Activated CD4-positive, alpha-beta T cell treated with anti-CD3 and anti-CD28 coated beads, Interleukin-2, amount 10 ng/mL, durations not matched to agents 24 days and 14 days (primary cell): Measurements from ENCODE around the gene TRRAP. TPM values are rescaled to one million over a fixed set of nuclear protein-coding genes. Genes with fewer than 3 reads are reported as not detected.
"Not testable (repeated sequence)": the region's sequence is repeated elsewhere in the genome, so short reads cannot be mapped to it uniquely, and the experiment has no call there.

Source experiments
- DNase-seq: peaks from one replicate; pipeline ENCODE4 v3.0.0; 2022
- H3K27ac Mint-ChIP-seq: one replicate; pipeline ENCODE4 v1.8.0; 2022; ENCODE audit warnings: mild to moderate bottlenecking, mixed read lengths
- H3K27me3 Mint-ChIP-seq: one replicate; pipeline ENCODE4 v1.8.0; 2022; ENCODE audit warnings: mixed read lengths
- H3K36me3 Mint-ChIP-seq: one replicate; pipeline ENCODE4 v1.8.0; 2022; ENCODE audit warnings: low read depth, mild to moderate bottlenecking, mixed read lengths
- H3K4me1 Mint-ChIP-seq: one replicate; pipeline ENCODE4 v1.8.0; 2021; ENCODE audit warnings: mixed read lengths
- H3K4me3 Mint-ChIP-seq: one replicate; pipeline ENCODE4 v1.8.0; 2022; ENCODE audit warnings: mild to moderate bottlenecking, moderate library complexity, mixed read lengths
- H3K9me3 Mint-ChIP-seq: one replicate; pipeline ENCODE4 v1.8.0; 2021; ENCODE audit warnings: mixed read lengths
- intact Hi-C: fragments of 100-400 bp; cut with micrococcal nuclease; formaldehyde crosslinking; loops from one replicate; pipeline ENCODE4 v1.15.1; 2023
- total RNA-seq: library from RNA; stranded (reverse); gene quantifications from 2 replicates; pipeline ENCODE4 v1.2.3, GENCODE V29; 2022

Gene TRRAP
- total RNA-seq: 62.7 and 65.1 TPM in 2 replicates

DNA sequence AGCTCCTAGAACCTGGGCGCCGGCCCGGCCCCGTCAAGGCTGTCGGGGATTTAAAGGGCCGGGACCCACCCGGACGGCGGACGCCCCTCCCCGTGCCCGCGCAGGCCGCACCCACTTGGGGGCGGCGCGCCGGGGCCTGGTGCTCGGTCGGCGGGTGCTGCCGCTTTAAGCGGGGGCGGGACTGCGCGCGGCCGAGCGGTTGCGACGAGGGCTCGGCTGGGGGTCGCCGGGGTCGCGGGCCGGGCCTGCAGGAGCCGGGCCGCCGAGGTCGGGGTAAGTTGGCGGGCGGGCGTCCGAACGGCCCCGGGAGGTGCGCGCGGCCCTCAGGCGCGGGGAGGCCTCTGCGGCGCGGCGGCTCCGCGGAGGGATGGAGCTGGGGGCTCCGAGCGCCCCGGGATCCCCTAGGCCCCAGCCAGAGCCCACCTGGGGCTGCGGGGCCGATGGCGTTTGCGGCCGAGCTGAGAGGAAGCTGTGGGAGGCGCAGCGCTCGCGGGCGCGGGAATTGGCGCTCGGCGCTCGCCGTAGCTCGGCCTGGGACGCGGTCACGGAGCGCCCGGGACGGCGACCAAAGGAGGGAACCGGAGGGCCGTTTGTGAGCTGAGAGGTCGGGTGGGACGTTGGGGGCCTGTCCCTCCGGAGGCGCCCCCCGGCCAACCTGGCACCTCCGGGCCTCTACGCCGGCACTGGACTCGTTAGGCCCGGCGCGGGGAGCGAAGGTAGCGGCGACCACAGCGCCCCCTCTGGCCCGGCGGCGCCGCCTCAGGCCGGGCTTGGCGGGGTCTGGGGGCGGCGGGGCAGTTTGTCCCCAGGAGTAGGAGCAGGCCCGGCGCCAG, at the start of gene TRRAP:
Gene TRRAP, plus strand, starts transcription at position 168 of the 833 bp plus-strand sequence. CDS start 2,619 bp downstream, outside the sequence.
- peaks cover 24% of the 10 kb centered on the region for H3K4me1 Mint-ChIP-seq
- intact Hi-C loops: loop anchor here (2.0 to 5.0 kb wide), 3 partner anchors 264 to 596 kb away; partner anchors contain the start of genes ARPC1A and BRI3
- H3K4me3 Mint-ChIP-seq: peak within 1 kb of the TSS; percentile 93
- peak; percentile 92 for DNase-seq
- H3K27ac Mint-ChIP-seq: peak within 1 kb of the TSS; percentile 94
- H3K9me3 Mint-ChIP-seq: no peaks in the 10 kb centered on the region
- H3K36me3 Mint-ChIP-seq: peaks cover 24% of the 10 kb centered on the region
- H3K27me3 Mint-ChIP-seq: peaks cover 6% of the 10 kb centered on the region

- H3K27ac Mint-ChIP-seq: no peak overlapping the region
- intact Hi-C loops: no loop called here
- DNase-seq: no peak
- no peaks in the 10 kb centered on the region for H3K27me3 Mint-ChIP-seq
- no peaks in the 10 kb centered on the region for H3K4me1 Mint-ChIP-seq
- H3K36me3 Mint-ChIP-seq: no peaks in the 10 kb centered on the region
- H3K4me3 Mint-ChIP-seq: no peak overlapping the region
- H3K9me3 Mint-ChIP-seq: no peaks in the 10 kb centered on the region
Observed at GRCh38 chr7:98830972-98831548, 47.3 kb upstream of the TRRAP start.

GRCh38 chr7:98831641-98832221, 46.6 kb upstream of the TRRAP start:
- no peak overlapping the region for H3K4me3 Mint-ChIP-seq
- intact Hi-C loops: no loop called here
- H3K27me3 Mint-ChIP-seq: no peaks in the 10 kb centered on the region
- H3K36me3 Mint-ChIP-seq: no peaks in the 10 kb centered on the region
- no peak overlapping the region for H3K27ac Mint-ChIP-seq
- H3K4me1 Mint-ChIP-seq: no peaks in the 10 kb centered on the region
- DNase-seq: peak; percentile 76
- H3K9me3 Mint-ChIP-seq: no peaks in the 10 kb centered on the region

DNA sequence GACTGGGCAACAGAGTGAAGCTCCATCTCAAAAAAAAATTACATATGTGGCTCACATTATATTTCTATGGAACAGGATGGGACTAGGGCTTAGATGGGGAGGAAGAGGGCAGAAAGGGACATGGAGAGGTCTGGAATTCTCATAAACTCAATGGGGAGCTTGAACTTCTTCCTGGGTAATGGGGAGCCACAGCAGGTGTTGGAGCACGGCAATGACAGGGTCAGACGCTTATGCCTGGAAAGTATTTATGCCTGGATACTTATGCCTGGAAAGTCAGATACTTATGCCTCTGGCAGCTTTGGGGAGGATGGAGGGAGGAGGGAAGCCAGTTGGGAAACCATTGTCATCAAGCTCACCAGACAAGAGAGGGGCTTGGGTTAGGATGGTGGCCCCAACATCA, 45.3 kb upstream of the TRRAP start:
- intact Hi-C loops: no loop called here
- Mint-ChIP-seq H3K4me1 (peaks cover 2% of the 10 kb centered on the region), H3K36me3 (no peaks in the 10 kb centered on the region), H3K4me3 (no peak overlapping the region), H3K27ac (no peak overlapping the region), H3K27me3 (no peaks in the 10 kb centered on the region), H3K9me3 (no peaks in the 10 kb centered on the region)
- no peak for DNase-seq

DNA sequence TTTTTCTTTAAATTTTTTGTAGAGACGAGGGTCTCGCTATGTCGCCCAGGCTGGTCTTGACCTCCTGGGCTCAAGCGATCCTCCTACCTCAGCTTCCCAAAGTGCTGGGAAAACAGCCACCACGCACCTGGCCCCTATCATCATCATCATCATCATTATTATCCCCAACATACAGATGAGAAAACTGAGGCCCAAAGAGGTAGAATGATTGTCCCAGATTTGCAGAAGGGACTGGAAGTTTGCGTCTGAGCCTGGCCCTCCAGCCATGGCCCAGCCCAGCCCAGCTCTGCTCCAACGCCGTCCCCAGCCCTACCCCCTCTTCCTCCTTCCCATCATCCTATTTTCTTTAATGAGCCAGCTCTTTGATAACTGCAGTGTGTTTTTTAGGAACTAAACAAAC, 43.4 kb upstream of the TRRAP start:
- Mint-ChIP-seq H3K36me3 (no peaks in the 10 kb centered on the region), H3K27ac (no peak overlapping the region), H3K4me3 (no peak overlapping the region), H3K27me3 (no peaks in the 10 kb centered on the region), H3K4me1 (peaks cover 2% of the 10 kb centered on the region), H3K9me3 (no peaks in the 10 kb centered on the region)
- no peak for DNase-seq
- intact Hi-C loops: no loop called here

DNA sequence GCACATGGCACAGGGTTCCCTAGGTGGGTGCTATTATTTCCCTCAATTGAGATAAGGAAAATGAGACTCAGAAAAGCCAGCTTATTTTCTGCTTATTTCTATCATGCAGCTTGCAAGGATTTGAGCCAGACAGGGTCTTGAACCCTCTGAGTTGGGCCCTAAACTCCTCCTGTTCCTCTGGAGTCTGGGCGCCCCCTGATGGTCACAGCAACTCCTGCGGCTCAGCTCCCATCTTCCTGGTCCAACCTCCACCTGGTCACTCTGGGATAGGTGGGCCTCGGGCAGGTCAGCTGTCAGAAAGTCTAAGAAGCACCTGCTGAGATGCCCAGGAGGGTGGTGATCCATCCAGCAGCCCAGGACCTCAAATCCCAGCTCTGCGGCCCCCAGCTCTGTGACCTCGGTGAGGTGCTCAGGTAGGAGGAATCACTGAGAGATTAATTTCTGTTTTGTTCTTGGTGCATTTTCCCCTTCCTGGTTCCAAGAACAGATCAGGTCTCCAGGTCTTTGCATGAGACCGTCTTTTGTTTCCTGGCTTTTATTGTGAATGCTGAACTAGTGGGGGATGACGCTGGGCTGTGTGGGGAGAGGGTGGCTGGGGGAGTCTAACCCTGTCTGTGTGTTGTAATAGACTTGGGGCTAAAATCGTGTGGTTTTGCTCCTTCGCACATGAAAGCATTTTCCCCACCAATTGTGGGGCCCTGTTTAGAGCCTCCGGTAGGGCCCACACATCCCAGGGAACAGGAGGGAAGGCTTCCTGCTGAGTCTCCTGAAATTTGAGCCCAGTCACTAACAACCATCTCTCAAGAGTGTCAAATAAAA, 41.3 kb upstream of the TRRAP start:
- H3K4me3 Mint-ChIP-seq: no peak overlapping the region
- no peaks in the 10 kb centered on the region for H3K27me3 Mint-ChIP-seq
- no peaks in the 10 kb centered on the region for H3K36me3 Mint-ChIP-seq
- no peaks in the 10 kb centered on the region for H3K9me3 Mint-ChIP-seq
- H3K4me1 Mint-ChIP-seq: peaks cover 2% of the 10 kb centered on the region
- peak; percentile 67 for DNase-seq
- H3K27ac Mint-ChIP-seq: no peak overlapping the region
- intact Hi-C loops: no loop called here

GRCh38 chr7:98837630-98837972, 40.7 kb upstream of the TRRAP start:
- Mint-ChIP-seq H3K4me3 (no peak overlapping the region), H3K27me3 (no peaks in the 10 kb centered on the region), H3K9me3 (no peaks in the 10 kb centered on the region), H3K4me1 (peaks cover 2% of the 10 kb centered on the region), H3K27ac (no peak overlapping the region), H3K36me3 (no peaks in the 10 kb centered on the region)
- no peak for DNase-seq
- intact Hi-C loops: no loop called here

GRCh38 chr7:98840096-98840495, 38.2 kb upstream of the TRRAP start:
- Mint-ChIP-seq H3K27me3 (no peaks in the 10 kb centered on the region), H3K4me3 (no peak overlapping the region), H3K27ac (no peak overlapping the region), H3K36me3 (no peaks in the 10 kb centered on the region), H3K4me1 (peaks cover 2% of the 10 kb centered on the region), H3K9me3 (no peaks in the 10 kb centered on the region)
- no peak for DNase-seq
- intact Hi-C loops: loop anchor here (10.0 kb wide), 1 partner anchor 95 kb away; no protein-coding TSS in a partner anchor

- Mint-ChIP-seq H3K27me3 (no peaks in the 10 kb centered on the region), H3K4me3 (no peak overlapping the region), H3K27ac (no peak overlapping the region), H3K36me3 (no peaks in the 10 kb centered on the region), H3K4me1 (peaks cover 2% of the 10 kb centered on the region), H3K9me3 (no peaks in the 10 kb centered on the region)
- no peak for DNase-seq
- intact Hi-C loops: loop anchor here (1.0 to 10.0 kb wide), 2 partner anchors 96 to 407 kb away; no protein-coding TSS in a partner anchor
Observed at GRCh38 chr7:98840722-98841121, 37.6 kb upstream of the TRRAP start.

GRCh38 chr7:98841179-98841997, 36.9 kb upstream of the TRRAP start:
- intact Hi-C loops: loop anchor here (1.0 to 10.0 kb wide), 2 partner anchors 97 to 408 kb away; no protein-coding TSS in a partner anchor
- peaks cover 2% of the 10 kb centered on the region for H3K4me1 Mint-ChIP-seq
- H3K9me3 Mint-ChIP-seq: no peaks in the 10 kb centered on the region
- no peaks in the 10 kb centered on the region for H3K27me3 Mint-ChIP-seq
- no peak overlapping the region for H3K4me3 Mint-ChIP-seq
- H3K27ac Mint-ChIP-seq: no peak overlapping the region
- no peaks in the 10 kb centered on the region for H3K36me3 Mint-ChIP-seq
- DNase-seq: peak; percentile 90

- DNase-seq, H3K36me3 Mint-ChIP-seq, H3K27me3 Mint-ChIP-seq, H3K9me3 Mint-ChIP-seq, H3K4me3 Mint-ChIP-seq, H3K4me1 Mint-ChIP-seq, H3K27ac Mint-ChIP-seq: not testable (repeated sequence)
- intact Hi-C loops: loop anchor here (10.0 kb wide), 1 partner anchor 98 kb away; no protein-coding TSS in a partner anchor
Observed at GRCh38 chr7:98842552-98842951, 35.8 kb upstream of the TRRAP start.

DNA sequence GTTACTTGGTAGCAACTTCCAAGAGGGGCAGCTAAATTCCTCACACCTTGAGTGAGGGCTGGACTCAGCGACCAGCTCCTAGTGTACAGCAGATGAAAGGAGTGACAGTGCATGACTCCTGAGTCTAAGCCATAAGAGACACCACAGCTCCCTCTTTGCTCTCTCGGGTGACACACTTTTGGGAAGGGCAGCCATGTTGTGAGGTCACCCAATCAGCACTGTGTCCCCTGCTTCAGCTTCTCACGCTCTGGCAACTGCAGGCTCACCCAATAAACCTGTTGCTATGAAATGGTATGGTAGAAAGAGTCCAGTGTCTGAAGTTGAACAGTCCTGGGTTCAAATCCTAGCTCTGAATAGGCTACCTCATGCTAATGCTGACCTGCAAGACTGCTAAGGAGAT, 29.4 kb upstream of the TRRAP start:
- intact Hi-C loops: loop anchor here (10.0 kb wide), 1 partner anchor 104 kb away; no protein-coding TSS in a partner anchor
- no peak for DNase-seq
- H3K4me3 Mint-ChIP-seq: no peak overlapping the region
- no peaks in the 10 kb centered on the region for H3K4me1 Mint-ChIP-seq
- no peaks in the 10 kb centered on the region for H3K36me3 Mint-ChIP-seq
- no peak overlapping the region for H3K27ac Mint-ChIP-seq
- peaks cover 5% of the 10 kb centered on the region for H3K9me3 Mint-ChIP-seq
- peaks cover 2% of the 10 kb centered on the region for H3K27me3 Mint-ChIP-seq

GRCh38 chr7:98852826-98853225, 25.5 kb upstream of the TRRAP start:
- Mint-ChIP-seq H3K9me3 (peaks cover 5% of the 10 kb centered on the region), H3K27ac (no peak overlapping the region), H3K4me3 (no peak overlapping the region), H3K27me3 (peaks cover 2% of the 10 kb centered on the region), H3K36me3 (no peaks in the 10 kb centered on the region), H3K4me1 (no peaks in the 10 kb centered on the region)
- no peak for DNase-seq
- intact Hi-C loops: no loop called here
